Osteocyte (in vitro differentiated cells): ENCODE data around the gene ALKBH5. TPM values are rescaled to one million over a fixed set of nuclear protein-coding genes. Genes with fewer than 3 reads are reported as not detected.

ENCODE experiments used
- DNase-seq: peaks from one replicate; pipeline ENCODE4 v3.0.0; 2021; ENCODE audit warnings: mixed read lengths; ENCODE audit not compliant: unreplicated experiment; ENCODE audit errors: extremely low spot score
- H3K27ac Mint-ChIP-seq: one replicate; pipeline ENCODE4 v1.8.0; 2021; ENCODE audit warnings: mild to moderate bottlenecking, mixed read lengths; ENCODE audit not compliant: unreplicated experiment
- H3K27me3 Mint-ChIP-seq: one replicate; pipeline ENCODE4 v1.8.0; 2021; ENCODE audit warnings: mixed read lengths; ENCODE audit not compliant: unreplicated experiment
- H3K36me3 Mint-ChIP-seq: one replicate; pipeline ENCODE4 v1.8.0; 2021; ENCODE audit warnings: mixed read lengths; ENCODE audit not compliant: unreplicated experiment
- H3K4me1 Mint-ChIP-seq: one replicate; pipeline ENCODE4 v1.8.0; 2021; ENCODE audit warnings: mixed read lengths; ENCODE audit not compliant: unreplicated experiment
- H3K4me3 Mint-ChIP-seq: one replicate; pipeline ENCODE4 v1.8.0; 2021; ENCODE audit warnings: mild to moderate bottlenecking, moderate library complexity, mixed read lengths; ENCODE audit not compliant: unreplicated experiment
- H3K9me3 Mint-ChIP-seq: one replicate; pipeline ENCODE4 v1.8.0; 2021; ENCODE audit warnings: mixed read lengths; ENCODE audit not compliant: unreplicated experiment
- total RNA-seq: library from RNA; stranded (reverse); gene quantifications from 2 replicates; pipeline ENCODE4 v1.2.1, GENCODE V29; 2021
- TF ChIP-seq, protein P1 (sequence below): fragments of 200-600 bp; sonication (generic); IDR thresholded peaks from 2 replicates; pipeline ENCODE4 v1.5.0; 2021; ENCODE audit warnings: antibody characterized with exemption, mild to moderate bottlenecking, moderate library complexity

Gene ALKBH5
- total RNA-seq, 1 donor from 2014 or later = 89.4 TPM

DNA sequence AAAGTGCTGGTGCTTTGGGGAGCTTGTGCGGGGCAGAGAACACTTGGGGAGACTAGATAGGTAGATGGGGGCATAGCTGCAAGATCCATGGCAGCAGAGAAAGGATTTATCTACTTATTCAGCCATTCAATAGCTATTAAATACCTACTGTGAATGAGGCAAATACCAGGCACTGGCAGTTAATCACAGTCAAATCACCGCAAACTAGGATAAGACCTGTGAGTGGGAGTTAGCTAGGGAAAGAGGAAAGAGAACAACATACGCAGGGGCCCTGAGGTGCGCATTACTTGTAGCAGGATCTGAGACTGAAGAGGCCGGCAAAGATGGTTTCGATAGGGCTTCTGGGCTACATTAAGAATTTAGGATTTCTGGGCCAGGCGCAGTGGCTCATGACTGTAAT, 3.8 kb upstream of the ALKBH5 start:
- TF ChIP-seq, protein P1, sequence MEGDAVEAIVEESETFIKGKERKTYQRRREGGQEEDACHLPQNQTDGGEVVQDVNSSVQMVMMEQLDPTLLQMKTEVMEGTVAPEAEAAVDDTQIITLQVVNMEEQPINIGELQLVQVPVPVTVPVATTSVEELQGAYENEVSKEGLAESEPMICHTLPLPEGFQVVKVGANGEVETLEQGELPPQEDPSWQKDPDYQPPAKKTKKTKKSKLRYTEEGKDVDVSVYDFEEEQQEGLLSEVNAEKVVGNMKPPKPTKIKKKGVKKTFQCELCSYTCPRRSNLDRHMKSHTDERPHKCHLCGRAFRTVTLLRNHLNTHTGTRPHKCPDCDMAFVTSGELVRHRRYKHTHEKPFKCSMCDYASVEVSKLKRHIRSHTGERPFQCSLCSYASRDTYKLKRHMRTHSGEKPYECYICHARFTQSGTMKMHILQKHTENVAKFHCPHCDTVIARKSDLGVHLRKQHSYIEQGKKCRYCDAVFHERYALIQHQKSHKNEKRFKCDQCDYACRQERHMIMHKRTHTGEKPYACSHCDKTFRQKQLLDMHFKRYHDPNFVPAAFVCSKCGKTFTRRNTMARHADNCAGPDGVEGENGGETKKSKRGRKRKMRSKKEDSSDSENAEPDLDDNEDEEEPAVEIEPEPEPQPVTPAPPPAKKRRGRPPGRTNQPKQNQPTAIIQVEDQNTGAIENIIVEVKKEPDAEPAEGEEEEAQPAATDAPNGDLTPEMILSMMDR = no peak
- no peak overlapping the region for H3K27ac Mint-ChIP-seq
- peaks cover under 1% of the 10 kb centered on the region for H3K36me3 Mint-ChIP-seq
- DNase-seq = no peak
- no peak overlapping the region for H3K4me3 Mint-ChIP-seq
- no peaks in the 10 kb centered on the region for H3K9me3 Mint-ChIP-seq
- H3K4me1 Mint-ChIP-seq = peaks cover 11% of the 10 kb centered on the region
- no peaks in the 10 kb centered on the region for H3K27me3 Mint-ChIP-seq

DNA sequence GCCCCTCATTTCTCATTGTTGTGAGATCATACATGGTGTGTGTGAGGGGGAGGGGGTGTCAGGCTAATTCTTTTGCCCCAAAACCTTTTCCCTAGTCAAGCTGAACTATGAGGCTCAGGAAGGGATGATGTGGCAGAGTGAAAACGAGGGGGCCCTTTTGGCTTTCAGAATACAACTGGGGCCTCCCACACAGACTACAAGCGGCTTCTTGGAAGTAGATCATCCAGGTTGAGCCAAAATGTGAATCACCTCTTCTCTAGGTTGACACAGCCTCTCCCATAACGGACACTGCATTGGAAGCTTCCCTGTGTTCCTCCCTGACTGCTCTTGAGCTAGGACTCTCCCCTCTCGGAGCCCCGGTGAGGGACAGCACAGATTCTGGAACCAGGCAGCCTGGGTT, 2.3 kb upstream of the ALKBH5 start:
- H3K9me3 Mint-ChIP-seq = no peaks in the 10 kb centered on the region
- peaks cover 2% of the 10 kb centered on the region for H3K36me3 Mint-ChIP-seq
- TF ChIP-seq, protein P1 = no peak
- H3K27ac Mint-ChIP-seq = no peak overlapping the region
- no peak overlapping the region for H3K4me3 Mint-ChIP-seq
- peaks cover 26% of the 10 kb centered on the region for H3K4me1 Mint-ChIP-seq
- DNase-seq = no peak
- H3K27me3 Mint-ChIP-seq = no peaks in the 10 kb centered on the region

GRCh38 chr17:18182110-18182977, 1.3 kb upstream of the ALKBH5 start:
- H3K9me3 Mint-ChIP-seq = no peaks in the 10 kb centered on the region
- peak overlapping the region; percentile 89 for H3K4me3 Mint-ChIP-seq
- TF ChIP-seq, protein P1 = no peak
- H3K27ac Mint-ChIP-seq = peak overlapping the region; percentile 99
- no peak for DNase-seq
- H3K4me1 Mint-ChIP-seq = peaks cover 36% of the 10 kb centered on the region
- peaks cover 2% of the 10 kb centered on the region for H3K36me3 Mint-ChIP-seq
- H3K27me3 Mint-ChIP-seq = no peaks in the 10 kb centered on the region

DNA sequence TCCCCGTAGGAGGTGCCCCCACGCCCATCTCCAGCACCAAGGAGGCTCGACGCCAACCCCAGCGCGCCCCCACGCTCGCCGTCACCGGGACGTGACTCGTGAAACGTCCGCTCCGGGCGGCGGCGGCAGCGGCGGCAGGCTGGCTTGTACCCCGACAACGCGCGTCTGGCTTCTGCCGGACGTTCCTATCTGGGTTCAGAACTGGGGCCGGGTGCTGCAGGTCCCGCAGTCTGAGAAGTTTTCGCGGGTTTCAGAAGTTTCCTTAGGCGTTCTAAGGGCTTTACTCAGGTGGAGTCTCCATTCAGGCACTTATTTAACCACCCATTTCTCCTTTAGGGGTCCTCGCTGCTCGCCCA, 672 bp upstream of the ALKBH5 start:
- H3K4me3 Mint-ChIP-seq = peak overlapping the region; percentile 89
- H3K36me3 Mint-ChIP-seq = peaks cover 7% of the 10 kb centered on the region
- no peaks in the 10 kb centered on the region for H3K27me3 Mint-ChIP-seq
- peak; percentile 95 for DNase-seq
- peak overlapping the region; percentile 99 for H3K27ac Mint-ChIP-seq
- H3K4me1 Mint-ChIP-seq = peaks cover 42% of the 10 kb centered on the region
- H3K9me3 Mint-ChIP-seq = no peaks in the 10 kb centered on the region
- TF ChIP-seq, protein P1 = no peak

GRCh38 chr17:18184143-18185031, 759 bp downstream of the ALKBH5 start:
- Mint-ChIP-seq H3K27ac (peak overlapping the region; percentile 87), H3K4me1 (peaks cover 50% of the 10 kb centered on the region), H3K4me3 (peak overlapping the region; percentile 89), H3K36me3 (peaks cover 13% of the 10 kb centered on the region), H3K9me3 (no peaks in the 10 kb centered on the region), H3K27me3 (no peaks in the 10 kb centered on the region)
- no peak for DNase-seq
- TF ChIP-seq, protein P1 = no peak
